HCT116 (cell line): ENCODE measurements around the gene RPS24. TPM values are rescaled to one million over a fixed set of nuclear protein-coding genes. Genes with fewer than 3 reads are reported as not detected.

ENCODE experiments used
- ATAC-seq: fragments of 200-7000 bp; cut with Tn5 transposase; 2 replicates; pipeline ENCODE4 v1.9.1; 2020; ENCODE audit warnings: mild to moderate bottlenecking, moderate library complexity
- BruUV-seq: library from RNA; stranded (reverse); fragments of 400-500 nt; replicated peaks from 2 replicates; lab custom pipeline; 2021; lab: Mats Ljungman, UMichigan
- CTCF ChIA-PET: fragments of 300-600 bp; sonication (Branson Sonifier 250); formaldehyde crosslinking; loops from one replicate; lab custom pipeline; 2021; ENCODE audit warnings: antibody characterized with exemption; lab: Charles Lee
- POLR2A ChIA-PET: fragments of 300-600, 350-600 bp; sonication (Branson Sonifier 250); formaldehyde crosslinking; loops from one replicate; lab custom pipeline; 2021; ENCODE audit warnings: antibody characterized with exemption; lab: Charles Lee
- RAD21 ChIA-PET, 2 experiments: fragments of 300-600 bp; sonication (Branson Sonifier 250); formaldehyde crosslinking; loops; one replicate each; lab custom pipeline; 2023; ENCODE audit warnings: low total read pairs in 2 of 2; ENCODE audit not compliant: uncharacterized antibody in 2 of 2, unreplicated experiment in 2 of 2, low non-redundant PET in 1 of 2; lab: Charles Lee
- DNase-seq: peaks from one replicate; pipeline ENCODE4 v3.0.0-alpha.2; 2010; ENCODE audit warnings: low read depth, low spot score
- H2AFZ ChIP-seq: fragments of 200-600 bp; shearing (Covaris generic), sonication (generic); 2 replicates; pipeline ENCODE4 v1.6.1; 2017; ENCODE audit warnings: low read depth, mixed run types, mixed read lengths, antibody characterized with exemption, low read length; ENCODE audit not compliant: poor library complexity, severe bottlenecking
- H3K27ac ChIP-seq: 2 replicates; pipeline ENCODE4 v1.5.1; 2012; ENCODE audit warnings: low read depth, low read length
- H3K27me3 ChIP-seq: fragments of 200-600 bp; sonication (generic); 2 replicates; pipeline ENCODE4 v1.6.1; 2016; ENCODE audit warnings: mixed run types, low read length, mixed read lengths; ENCODE audit not compliant: insufficient read depth
- H3K36me3 ChIP-seq, 2 experiments: fragments of 200-500 bp in 1 of 2; fragments of 200-600 bp in 1 of 2; sonication (Bioruptor generic) in 1 of 2; sonication (generic) in 1 of 2; 2 replicates each; pipeline versions ENCODE4 v1.5.1 to v1.6.1; 2014 to 2016; ENCODE audit warnings: low read length in 2 of 2, inconsistent platforms in 1 of 2, mixed read lengths in 1 of 2, mixed run types in 1 of 2; ENCODE audit not compliant: insufficient read depth in 2 of 2, control insufficient read depth in 1 of 2
- H3K4me1 ChIP-seq, 2 experiments: fragments of 200-600 bp in 1 of 2; sonication (generic) in 1 of 2; 2 replicates each; pipeline versions ENCODE4 v1.5.1 to v1.6.1; 2012 to 2017; ENCODE audit warnings: low read length in 2 of 2, inconsistent platforms in 1 of 2, mild to moderate bottlenecking in 1 of 2, mixed read lengths in 1 of 2, mixed run types in 1 of 2, moderate library complexity in 1 of 2; ENCODE audit not compliant: insufficient read depth in 2 of 2, control insufficient read depth in 1 of 2
- H3K4me2 ChIP-seq: fragments of 200-600 bp; sonication (generic); 2 replicates; pipeline ENCODE4 v1.6.1; 2017; ENCODE audit warnings: mixed run types, low read length, mixed read lengths
- H3K4me3 ChIP-seq, 2 experiments: fragments of 200-600 bp in 1 of 2; sonication (generic) in 1 of 2; replicated peaks in 1 of 2; 2 replicates each; pipeline ENCODE4 v1.5.1; 2011 to 2016; ENCODE audit warnings: low read length in 2 of 2, control low read depth in 1 of 2, low read depth in 1 of 2, mild to moderate bottlenecking in 1 of 2, mixed read lengths in 1 of 2, mixed run types in 1 of 2
- H3K79me2 ChIP-seq: fragments of 200-600 bp; sonication (generic); 2 replicates; pipeline ENCODE4 v1.6.1; 2017; ENCODE audit warnings: mild to moderate bottlenecking, mixed run types, low read length, moderate library complexity, mixed read lengths; ENCODE audit not compliant: insufficient read depth
- H3K9ac ChIP-seq: fragments of 200-600 bp; sonication (generic); 2 replicates; pipeline ENCODE4 v1.6.1; 2016; ENCODE audit warnings: low read length, mixed read lengths
- H3K9me2 ChIP-seq: fragments of 200-600 bp; sonication (generic), shearing (Covaris generic); 2 replicates; pipeline ENCODE4 v1.6.1; 2017; ENCODE audit warnings: mixed run types, mild to moderate bottlenecking, moderate library complexity; ENCODE audit not compliant: insufficient read depth
- H3K9me3 ChIP-seq, 2 experiments: fragments of 200-500 bp in 1 of 2; fragments of 200-600 bp in 1 of 2; sonication (Bioruptor generic) in 1 of 2; sonication (generic) in 1 of 2; 2 replicates each; pipeline ENCODE4 v1.6.1; 2014 to 2017; ENCODE audit warnings: low read length in 2 of 2, mixed read lengths in 2 of 2, inconsistent platforms in 1 of 2, low read depth in 1 of 2, mild to moderate bottlenecking in 1 of 2, mixed run types in 1 of 2, moderate library complexity in 1 of 2; ENCODE audit not compliant: control insufficient read depth in 1 of 2, insufficient read depth in 1 of 2
- H4K20me1 ChIP-seq: fragments of 200-600 bp; sonication (generic), shearing (Covaris generic); 2 replicates; pipeline ENCODE4 v1.6.1; 2017; ENCODE audit warnings: mixed run types, mild to moderate bottlenecking, moderate library complexity; ENCODE audit not compliant: insufficient read depth
- ATF3 ChIP-seq: IDR thresholded peaks from 2 replicates; pipeline ENCODE4 v1.6.1; 2012
- CBX3 ChIP-seq: IDR thresholded peaks from 2 replicates; pipeline ENCODE4 v1.6.1; 2012; ENCODE audit warnings: low read depth
- CTCF ChIP-seq, 3 experiments: fragments of 200-600 bp in 1 of 3; sonication (generic) in 1 of 3; IDR thresholded peaks in 2 of 3; conservative IDR thresholded peaks in 1 of 3; 2 replicates each; pipeline ENCODE4 v1.5.1; 2012 to 2017; ENCODE audit warnings: low read depth in 2 of 3, low read length in 2 of 3, antibody characterized with exemption in 1 of 3, borderline replicate concordance in 1 of 3, control low read depth in 1 of 3, mild to moderate bottlenecking in 1 of 3, mixed read lengths in 1 of 3, mixed run types in 1 of 3, moderate library complexity in 1 of 3; ENCODE audit not compliant: insufficient read depth in 1 of 3
- EGR1 ChIP-seq: IDR thresholded peaks from 2 replicates; pipeline ENCODE4 v1.6.1; 2012; ENCODE audit warnings: low read depth
- EZH2 ChIP-seq: fragments of 200-600 bp; sonication (generic); IDR thresholded peaks from 2 replicates; pipeline ENCODE4 v1.6.1; 2017; ENCODE audit warnings: antibody characterized with exemption, mixed run types
- EZH2phosphoT487 ChIP-seq: fragments of 200-600 bp; IDR thresholded peaks from 2 replicates; pipeline ENCODE4 v1.6.1; 2018; ENCODE audit warnings: antibody characterized with exemption, borderline replicate concordance
- FOSL1 ChIP-seq: IDR thresholded peaks from 2 replicates; pipeline ENCODE4 v1.6.1; 2012; ENCODE audit warnings: low read depth
- JUND ChIP-seq: IDR thresholded peaks from 2 replicates; pipeline ENCODE4 v1.6.1; 2012
- MAX ChIP-seq: IDR thresholded peaks from 2 replicates; pipeline ENCODE4 v1.6.1; 2012
- POLR2A ChIP-seq: IDR thresholded peaks from 2 replicates; pipeline ENCODE4 v1.7.0; 2011; ENCODE audit warnings: borderline replicate concordance; ENCODE audit not compliant: insufficient read depth, insufficient read length; ENCODE audit errors: extremely low read depth
- POLR2AphosphoS5 ChIP-seq: IDR thresholded peaks from 2 replicates; pipeline ENCODE4 v1.6.1; 2011; ENCODE audit warnings: mild to moderate bottlenecking, low read depth, low read length, moderate library complexity
- RAD21 ChIP-seq: IDR thresholded peaks from 2 replicates; pipeline ENCODE4 v1.6.1; 2012; ENCODE audit warnings: low read depth, mild to moderate bottlenecking
- SIN3A ChIP-seq: IDR thresholded peaks from 2 replicates; pipeline ENCODE4 v1.6.1; 2012; ENCODE audit warnings: low read depth
- SP1 ChIP-seq: IDR thresholded peaks from 2 replicates; pipeline ENCODE4 v1.6.1; 2012; ENCODE audit warnings: low read depth
- SRF ChIP-seq: IDR thresholded peaks from 2 replicates; pipeline ENCODE4 v1.6.1; 2012; ENCODE audit warnings: low read depth
- TCF7L2 ChIP-seq: IDR thresholded peaks from 2 replicates; pipeline ENCODE4 v1.7.0; 2011; ENCODE audit warnings: borderline replicate concordance, inconsistent platforms; ENCODE audit not compliant: insufficient read depth, insufficient read length; ENCODE audit errors: extremely low read depth
- YY1 ChIP-seq: IDR thresholded peaks from 2 replicates; pipeline ENCODE4 v1.6.1; 2011; ENCODE audit warnings: low read length, low read depth, moderate library complexity, mild to moderate bottlenecking; ENCODE audit not compliant: insufficient replicate concordance; ENCODE audit errors: extremely low read depth
- ZFX ChIP-seq: fragments of 450-650 bp; IDR thresholded peaks from 2 replicates; pipeline ENCODE4 v1.6.1; 2017
- ZNF274 ChIP-seq: fragments of 200-500 bp; sonication (Bioruptor generic); IDR thresholded peaks from 2 replicates; pipeline ENCODE4 v1.6.1; 2014; ENCODE audit warnings: mild to moderate bottlenecking, low read depth, low read length, inconsistent platforms
- intact Hi-C: fragments of 100-400 bp; cut with micrococcal nuclease; formaldehyde crosslinking; loops from 2 replicates; pipeline ENCODE4 v1.10.0; 2022
- total RNA-seq: library from RNA; stranded (reverse); gene quantifications from one replicate; pipeline ENCODE4 v1.2.1, GENCODE V29; 2021; ENCODE audit not compliant: unreplicated experiment

Gene RPS24
- total RNA-seq, 1 experiment from 2014 or later: 1,764 TPM

GRCh38 chr10:78007172-78007571 lies 26.5 kb upstream of the RPS24 start (continued):
- no peak for TF ChIP-seq TCF7L2
- no peak for TF ChIP-seq CTCF (IDR thresholded peaks at IDR 0.05 in 2 of 3, conservative IDR thresholded peaks at IDR 0.05 in 1 of 3; ENCODE audit: borderline replicate concordance in 1 of 3, insufficient read depth in 1 of 3, low read depth in 2 of 3, low read length in 2 of 3)
- TF ChIP-seq EZH2: no peak
- no peak for TF ChIP-seq SIN3A
- TF ChIP-seq POLR2A: no peak
- no peak for TF ChIP-seq SP1
- no peak for TF ChIP-seq SRF
- TF ChIP-seq RAD21: no peak
- no peak for TF ChIP-seq MAX

- Histone ChIP-seq H3K36me3 (peaks cover 56 to 77% of the 10 kb centered on the region in 2 experiments), H3K9ac (no peak overlapping the region), H3K27ac (no peak overlapping the region), H3K4me3 (no peak overlapping the region), H3K9me3 (no peaks in the 10 kb centered on the region), H3K4me2 (no peak overlapping the region), H3K79me2 (no peaks in the 10 kb centered on the region), H3K4me1 (no peaks in the 10 kb centered on the region), H3K9me2 (no peaks in the 10 kb centered on the region), H3K27me3 (no peaks in the 10 kb centered on the region), H2AFZ (no peak overlapping the region), H4K20me1 (no peaks in the 10 kb centered on the region)
- BruUV-seq: TSS peak; percentile 15
- RAD21 ChIA-PET: no interaction called here
- ATAC-seq (no peak), DNase-seq (no peak)
- intact Hi-C loops: no loop called here
- POLR2A ChIA-PET: no interaction called here
- CTCF ChIA-PET: no interaction called here
- TF ChIP-seq POLR2AphosphoS5 (no peak), JUND (no peak), FOSL1 (no peak), SIN3A (no peak), ATF3 (no peak), POLR2A (no peak), EZH2phosphoT487 (no peak), ZFX (no peak), TCF7L2 (no peak), SP1 (no peak), CBX3 (no peak), YY1 (no peak), EGR1 (no peak), MAX (no peak), SRF (no peak), CTCF (IDR thresholded peaks at IDR 0.05 in 2 of 3, conservative IDR thresholded peaks at IDR 0.05 in 1 of 3; ENCODE audit: borderline replicate concordance in 1 of 3, insufficient read depth in 1 of 3, low read depth in 2 of 3, low read length in 2 of 3) (no peak), ZNF274 (no peak)
Observed at GRCh38 chr10:78009662-78010061, 24.0 kb upstream of the RPS24 start.
